Stimulated activated CD4-positive, alpha-beta T cell treated with anti-CD3 and anti-CD28 coated beads, Interleukin-4, amount 100 ng/mL, for 4 hours (primary cell): ENCODE results near the gene NDRG3.
"Not testable (repeated sequence)": the region's sequence is repeated elsewhere in the genome, so short reads cannot be mapped to it uniquely, and the experiment has no call there.

Source experiments
- DNase-seq, 2 experiments: peaks; one replicate each; pipeline ENCODE4 v3.0.0-alpha.2; 2020

NDRG3 gene

DNA sequence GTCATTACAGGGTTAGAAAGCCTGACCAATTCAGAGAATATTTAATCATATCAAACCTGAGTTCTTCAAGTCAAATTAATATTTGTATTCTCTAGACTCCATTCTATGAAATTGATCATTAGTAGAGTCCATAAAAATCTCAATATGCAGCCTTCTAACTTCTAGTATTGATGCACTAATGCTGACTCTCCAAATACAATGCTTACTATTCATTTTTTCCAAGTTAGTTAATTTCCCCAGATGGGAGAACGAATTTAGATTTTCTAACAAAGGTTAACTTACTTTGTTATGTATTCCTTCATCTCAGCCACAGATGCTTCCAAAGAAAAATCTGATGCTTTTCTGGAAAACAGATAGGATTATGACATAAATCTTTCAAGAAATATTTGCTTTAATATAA, 12.4 kb upstream of the NDRG3 start:
- DNase-seq: no peak

DNA sequence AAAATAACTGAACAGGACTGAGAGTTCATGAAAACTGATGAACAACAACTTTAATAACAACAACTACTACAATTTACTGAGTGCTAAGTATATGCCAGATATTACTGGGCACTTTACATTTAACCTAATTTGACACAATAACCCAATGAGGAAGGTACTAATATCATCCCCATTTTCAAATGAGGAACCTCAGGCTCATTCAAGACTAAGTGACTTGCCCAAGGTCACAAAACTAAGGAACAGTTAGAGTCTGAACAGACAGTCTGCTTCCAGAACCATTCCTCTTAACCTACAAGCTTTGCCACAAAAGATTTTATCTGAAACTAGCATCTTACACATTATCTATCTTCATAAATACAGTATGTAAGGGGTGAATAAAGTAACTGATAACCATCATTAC, 10.6 kb upstream of the NDRG3 start:
- no peak for DNase-seq

DNA sequence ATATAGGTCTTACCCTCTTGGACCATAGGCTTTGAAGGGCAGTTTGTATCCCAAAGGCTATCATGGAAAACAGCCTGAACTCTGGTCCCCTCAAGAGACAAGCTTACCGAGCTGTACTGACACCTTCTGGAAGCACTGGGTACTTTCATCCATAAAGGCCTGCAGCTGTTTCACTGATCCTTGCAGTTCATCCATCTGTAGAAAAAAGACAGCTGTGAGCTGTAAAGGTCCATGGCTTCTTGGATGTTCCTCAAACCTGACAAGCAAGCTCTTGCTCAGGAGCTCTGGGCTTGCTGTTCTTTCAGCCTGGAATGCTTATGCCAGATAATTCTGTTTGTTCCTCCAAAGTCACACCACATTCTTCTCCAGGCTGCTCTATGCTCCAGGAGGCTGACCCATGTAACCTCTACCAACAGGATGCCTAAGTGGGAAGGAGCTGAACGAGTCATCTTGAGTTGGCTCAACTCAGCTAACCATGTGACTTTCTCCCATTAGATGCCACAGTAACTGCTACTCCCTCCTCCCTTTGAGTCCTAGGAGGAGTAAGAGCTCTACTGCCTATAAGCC, 8.8 kb upstream of the NDRG3 start:
- DNase-seq: peak in 1 of 2 experiments; percentile 22

DNA sequence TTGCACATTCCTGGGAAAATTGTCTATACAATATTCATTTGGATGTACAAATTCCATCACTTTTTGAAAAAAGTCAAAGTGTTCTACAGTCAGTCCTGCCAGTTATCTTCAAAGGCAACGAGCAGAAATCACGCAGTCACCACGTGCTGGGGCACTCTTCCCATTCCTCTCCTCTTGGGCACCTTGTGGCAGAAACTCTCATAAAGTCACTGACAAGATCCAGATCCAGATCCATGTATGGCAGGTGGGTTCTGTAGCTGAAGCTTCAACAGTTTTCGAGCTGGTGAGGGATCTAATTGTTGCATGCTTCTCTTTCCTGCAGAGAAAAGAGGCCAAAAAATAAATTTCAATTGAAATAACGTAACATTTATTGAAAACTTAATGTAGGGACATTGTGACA, 6.7 kb upstream of the NDRG3 start:
- no peak for DNase-seq

DNA sequence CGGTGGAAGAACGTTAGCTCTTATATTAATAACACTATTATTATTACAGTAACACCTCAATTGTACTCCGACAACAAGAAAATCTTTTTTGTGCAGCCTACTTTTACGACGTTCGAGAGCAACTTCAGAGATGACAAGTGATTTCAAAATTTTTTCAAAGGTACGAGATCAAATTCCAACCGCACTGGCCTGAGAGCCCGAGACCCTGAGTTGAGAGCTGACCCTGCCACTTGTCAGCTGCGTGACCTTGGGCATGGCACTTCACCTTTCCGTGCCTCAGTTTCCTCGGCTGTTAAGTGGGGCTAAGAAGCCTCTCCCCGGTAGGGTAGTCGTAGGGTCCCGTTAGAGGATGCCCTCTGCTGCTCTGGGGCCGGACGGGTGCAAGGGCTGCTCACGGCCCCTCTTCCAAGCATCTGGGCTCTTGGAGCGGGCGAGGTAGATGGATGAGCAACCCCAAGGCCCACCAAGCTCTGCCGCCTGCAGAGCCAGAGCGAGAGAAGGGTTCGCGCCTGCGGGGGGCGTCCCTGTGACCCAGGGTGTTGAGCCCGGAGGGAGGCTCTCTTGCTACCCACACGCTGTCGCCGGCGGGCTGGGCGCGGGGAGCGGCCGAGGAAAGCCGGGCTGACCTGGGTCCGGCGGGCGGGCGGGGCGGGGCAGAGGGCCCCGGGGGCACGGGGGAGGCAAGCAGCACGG, 510 bp downstream of the NDRG3 start:
- peak in 1 of 2 experiments; percentile 30 for DNase-seq

DNA sequence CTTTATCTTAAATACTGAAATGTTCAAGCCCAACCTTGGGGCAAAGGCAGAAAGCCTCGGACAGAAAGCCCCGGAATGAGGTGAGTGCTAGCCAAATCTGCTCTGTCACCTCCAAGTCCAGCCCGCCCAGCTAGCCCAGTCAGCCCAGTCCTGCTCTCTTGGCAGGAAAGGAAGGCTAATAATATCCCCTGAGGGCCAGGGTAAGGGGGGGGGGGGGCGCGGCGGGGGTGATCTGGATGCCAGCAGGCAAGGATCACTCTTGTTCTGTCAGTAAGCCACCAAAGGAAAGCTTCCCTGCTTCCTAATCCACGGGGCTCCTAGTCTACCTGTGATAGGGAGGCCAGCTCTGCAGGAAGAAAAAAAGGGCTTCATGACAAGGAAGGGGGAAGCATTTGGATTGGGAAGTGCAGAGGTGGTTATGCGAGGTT, 1.1 kb downstream of the NDRG3 start:
- DNase-seq: no peak

DNA sequence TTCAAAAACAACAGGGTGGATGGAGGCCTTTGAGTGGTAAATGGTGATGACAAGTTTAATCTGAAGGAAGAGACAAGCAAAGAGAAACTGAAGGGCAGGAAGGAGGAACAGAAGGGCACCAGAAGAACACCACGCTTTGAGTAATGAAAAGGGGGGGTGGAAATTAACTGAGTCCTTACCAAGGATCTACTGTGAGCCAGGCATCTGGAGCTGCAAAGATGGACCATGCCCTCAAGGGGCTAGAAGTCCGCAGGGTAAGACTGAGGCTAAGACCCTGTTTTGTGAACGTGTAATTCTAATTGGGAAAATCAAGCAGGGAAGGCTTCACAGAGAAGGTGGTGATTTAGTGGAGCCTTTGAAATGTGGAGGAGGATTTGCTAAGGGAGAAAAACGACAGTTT, 1.6 kb downstream of the NDRG3 start:
- no peak for DNase-seq

DNA sequence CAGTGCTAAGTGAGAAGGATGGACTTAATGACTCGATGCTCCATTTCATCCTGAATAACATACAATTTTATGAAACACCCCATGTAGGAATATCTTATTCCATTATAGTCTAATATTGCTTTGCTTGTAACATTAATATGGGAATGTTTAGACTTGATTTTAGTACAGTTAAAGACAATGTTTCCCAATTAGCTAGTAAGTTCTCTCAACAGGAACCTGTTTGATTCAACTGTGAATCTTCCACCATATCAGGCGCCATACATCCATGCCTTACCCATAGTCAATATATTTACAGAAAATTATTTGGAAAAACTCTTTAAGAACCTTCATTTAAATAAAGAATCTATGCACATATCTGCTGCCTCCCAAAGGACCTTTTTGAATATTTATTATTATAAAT, 3.3 kb downstream of the NDRG3 start:
- no peak for DNase-seq

DNA sequence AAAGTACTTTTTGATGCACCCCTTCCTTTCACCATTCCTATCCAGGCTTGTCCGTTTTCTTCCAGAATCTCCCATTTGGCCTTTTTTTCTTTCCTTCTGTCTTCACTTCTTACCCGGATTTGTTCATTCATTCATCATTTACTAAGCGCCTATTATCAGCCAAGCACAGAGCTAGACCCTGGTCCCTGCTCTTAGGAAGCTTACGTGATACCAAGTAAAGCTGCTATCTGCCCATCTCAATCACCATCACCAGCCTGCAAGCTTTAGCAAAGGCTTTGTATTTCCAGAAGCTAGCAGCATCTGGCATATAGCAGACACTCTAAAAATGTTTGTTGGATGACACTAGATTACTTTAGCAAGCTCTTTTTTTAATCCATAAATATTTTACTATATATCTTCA, 4.8 kb downstream of the NDRG3 start:
- no peak for DNase-seq

DNA sequence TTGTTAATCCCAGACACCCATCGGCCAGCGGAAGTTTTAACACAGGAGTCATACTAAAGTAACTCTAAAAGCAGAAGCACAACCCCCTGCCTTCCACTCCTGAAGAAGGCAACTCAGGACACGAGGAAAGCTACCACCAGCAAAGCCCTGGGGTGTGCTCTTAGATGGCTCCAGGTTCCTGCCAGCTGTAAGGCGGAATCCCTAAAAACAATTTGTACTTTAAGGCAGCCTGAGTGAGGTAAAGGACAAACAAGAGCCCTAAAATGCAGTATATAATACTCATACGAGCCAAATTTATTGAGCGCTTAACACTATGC, 8.7 kb downstream of the NDRG3 start:
- no peak for DNase-seq

DNA sequence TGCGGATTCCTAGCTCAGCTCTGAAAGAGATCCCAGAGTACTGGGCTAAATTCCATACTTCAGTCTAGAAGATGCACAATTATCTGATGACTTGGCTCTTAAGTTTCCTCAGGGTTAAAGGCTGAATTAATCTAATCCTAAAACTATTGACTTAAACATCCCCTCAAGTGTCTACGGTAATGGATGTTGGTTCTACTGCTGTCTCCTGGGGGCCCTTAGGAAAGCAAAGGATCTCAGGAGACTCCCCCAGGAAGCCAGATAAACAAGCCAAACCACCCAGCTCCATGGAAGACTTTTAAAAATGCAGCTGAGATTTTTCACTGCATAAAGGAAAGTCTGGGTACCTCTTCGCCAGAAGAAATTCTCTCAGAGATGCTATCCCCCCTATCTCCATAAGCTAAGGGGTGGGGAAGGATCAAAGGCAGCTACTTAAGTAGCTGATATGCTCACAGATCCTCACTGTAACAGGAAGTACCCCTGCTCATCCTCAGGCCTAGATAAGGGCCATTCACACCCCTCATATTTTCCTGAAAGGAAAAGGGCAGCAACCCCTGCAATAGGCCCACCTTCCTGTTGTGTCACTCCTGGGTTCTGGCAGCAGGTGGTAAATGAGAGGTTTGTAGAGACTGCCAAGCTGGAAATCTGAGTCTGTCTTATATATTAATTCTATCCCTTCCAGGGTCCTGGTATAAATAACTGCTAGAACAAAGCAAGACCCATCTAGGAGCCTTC, 9.3 kb downstream of the NDRG3 start:
- DNase-seq: no peak

DNA sequence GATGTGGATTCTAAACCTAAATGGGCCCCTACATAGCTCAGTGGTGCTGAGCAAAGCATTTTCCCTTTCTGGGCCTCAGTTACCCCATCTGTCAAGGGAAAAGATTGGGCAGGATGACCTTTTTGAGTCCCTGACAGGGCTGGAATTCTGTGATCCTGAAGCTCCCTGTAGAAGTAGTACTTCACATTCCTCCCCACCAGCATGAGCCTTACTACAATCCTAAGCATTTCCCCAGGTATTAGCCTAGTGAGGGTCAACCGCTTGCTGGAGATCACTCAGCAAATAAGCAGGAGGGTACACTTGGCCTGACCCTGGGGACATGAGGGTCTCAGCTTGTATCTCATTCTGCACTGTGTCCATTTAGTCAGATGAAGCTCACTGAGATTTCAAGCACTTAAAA, 13.4 kb downstream of the NDRG3 start:
- DNase-seq: no peak

DNA sequence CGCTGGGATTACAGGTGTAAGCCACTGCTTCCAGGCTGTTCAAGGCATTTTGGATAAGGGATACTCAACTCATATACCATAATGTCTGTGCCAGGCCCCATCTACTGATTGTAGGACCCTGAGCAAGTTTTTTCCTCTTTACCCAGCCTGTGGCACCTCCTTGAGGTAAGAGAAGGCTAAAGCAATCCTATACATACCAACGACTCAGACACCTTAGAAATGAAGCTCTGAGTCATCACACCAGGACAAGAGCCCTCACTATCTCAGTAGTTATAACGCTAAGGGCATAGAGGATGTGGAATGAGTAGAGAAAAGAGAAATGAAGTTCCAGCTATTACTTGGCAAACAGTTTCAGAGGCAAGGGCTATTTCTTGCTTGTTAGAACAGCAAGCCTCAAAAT, 16.9 kb downstream of the NDRG3 start:
- DNase-seq: no peak

DNA sequence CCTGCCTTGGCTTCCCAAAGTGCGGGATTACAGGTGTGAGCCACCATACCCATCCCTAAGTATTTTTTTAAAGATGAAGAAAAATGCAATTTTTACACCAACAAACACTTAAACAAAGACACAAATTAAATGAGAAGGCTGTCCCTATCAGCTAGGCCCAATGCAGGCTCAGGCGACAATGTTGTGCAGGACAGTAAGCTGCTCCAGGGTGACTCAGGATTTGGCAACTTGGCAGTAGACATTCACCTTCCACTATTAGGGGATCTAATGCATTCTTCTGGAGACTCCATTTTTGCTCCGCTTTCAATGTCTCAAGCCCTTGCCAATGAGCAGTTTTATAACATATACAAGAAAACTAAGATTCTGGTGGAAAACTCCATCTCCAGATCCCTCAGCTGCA, 19.7 kb downstream of the NDRG3 start:
- DNase-seq: no peak

DNA sequence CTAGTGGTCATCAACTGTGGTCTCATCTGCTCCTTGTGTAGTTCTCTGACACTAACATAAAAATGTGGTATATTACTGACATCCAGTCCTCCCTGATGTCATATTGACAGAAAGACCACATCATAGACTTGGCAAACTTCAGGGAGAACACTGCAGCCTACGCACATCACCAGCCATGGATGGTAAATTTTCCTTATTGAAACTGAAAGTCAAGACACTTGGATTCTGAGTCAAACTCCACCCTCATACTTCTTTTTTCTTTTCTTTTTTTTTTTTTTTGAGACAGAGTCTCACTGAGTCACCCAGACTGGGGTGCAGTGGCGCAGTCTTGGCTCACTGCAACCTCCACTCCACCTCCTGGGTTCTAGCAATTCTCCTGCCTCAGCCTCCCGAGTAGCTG, 25.4 kb downstream of the NDRG3 start:
- peak in 1 of 2 experiments; percentile 26 for DNase-seq

DNA sequence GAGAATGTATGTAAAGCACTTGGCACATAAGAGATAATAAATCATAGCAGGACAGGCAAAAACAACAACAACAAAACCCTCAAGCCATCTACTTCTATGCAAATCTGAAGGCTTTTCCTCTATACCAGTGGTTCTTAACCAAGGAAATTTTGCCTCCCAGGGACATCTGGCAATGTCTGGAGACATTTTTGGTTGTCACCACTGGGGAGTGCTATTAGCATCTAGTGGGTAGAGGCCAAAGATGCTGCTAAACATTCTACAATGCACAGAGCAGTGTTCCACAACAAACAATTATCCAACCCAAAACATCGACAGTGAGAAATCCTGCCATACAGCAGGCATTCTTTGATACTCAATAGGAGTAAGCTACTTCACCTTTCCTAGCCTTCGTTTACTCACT, 28.2 kb downstream of the NDRG3 start:
- no peak for DNase-seq

DNA sequence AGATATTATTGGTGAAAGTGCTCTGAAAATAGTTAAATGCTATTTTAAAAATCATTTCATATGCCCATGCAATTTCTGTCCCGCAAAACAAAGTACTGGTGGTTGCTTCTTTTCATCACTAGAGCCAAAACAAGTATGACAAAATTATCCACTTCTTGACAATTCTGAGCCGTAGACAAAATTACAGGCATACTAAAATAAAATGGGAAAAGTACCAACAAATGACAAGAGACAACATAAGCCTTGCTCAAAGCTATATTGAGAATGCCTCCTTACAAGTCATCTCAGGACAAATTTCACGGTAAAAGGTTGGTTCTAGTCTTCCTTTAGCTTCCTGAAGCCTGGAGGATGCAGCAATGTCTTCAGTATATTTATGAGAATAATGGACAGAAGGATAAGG, 28.9 kb downstream of the NDRG3 start:
- no peak for DNase-seq

DNA sequence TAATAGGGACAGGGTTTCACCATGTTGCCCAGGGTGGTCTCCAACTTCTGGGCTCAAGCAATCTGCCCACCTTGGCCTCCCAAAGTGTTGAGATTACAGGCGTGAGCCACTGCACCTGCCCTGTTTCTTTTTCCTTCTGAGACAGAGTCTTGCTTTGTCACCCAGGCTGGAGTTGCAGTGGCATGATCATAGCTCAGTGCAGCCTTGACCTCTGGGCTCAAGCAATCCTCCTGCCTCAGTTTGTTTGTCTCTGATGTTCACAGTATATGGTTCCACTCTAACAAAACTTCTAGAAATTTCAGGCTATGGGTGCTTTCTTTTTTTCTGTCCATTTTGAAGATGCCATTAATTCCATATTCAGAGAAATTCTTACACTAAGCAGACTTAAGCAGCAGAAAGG, 33.1 kb downstream of the NDRG3 start:
- DNase-seq: no peak

DNA sequence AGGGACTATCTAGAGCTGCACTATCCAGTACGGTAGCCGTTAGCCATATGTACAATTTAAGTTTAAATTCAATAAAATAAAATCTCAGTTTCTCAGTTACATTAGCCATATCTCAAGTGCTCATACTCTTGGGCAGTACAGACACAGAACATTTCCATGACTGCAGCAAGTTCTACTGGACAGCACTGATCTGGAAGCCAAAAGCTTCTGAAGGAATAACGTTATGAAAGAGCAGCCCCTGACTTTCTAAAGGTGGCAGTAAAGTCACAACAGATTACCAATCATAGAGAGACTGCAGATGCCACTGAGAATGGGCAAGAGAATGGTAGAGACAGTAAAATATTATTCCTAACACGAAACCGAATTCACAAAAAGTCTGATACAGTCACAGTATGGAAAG, 36.8 kb downstream of the NDRG3 start:
- DNase-seq: no peak

DNA sequence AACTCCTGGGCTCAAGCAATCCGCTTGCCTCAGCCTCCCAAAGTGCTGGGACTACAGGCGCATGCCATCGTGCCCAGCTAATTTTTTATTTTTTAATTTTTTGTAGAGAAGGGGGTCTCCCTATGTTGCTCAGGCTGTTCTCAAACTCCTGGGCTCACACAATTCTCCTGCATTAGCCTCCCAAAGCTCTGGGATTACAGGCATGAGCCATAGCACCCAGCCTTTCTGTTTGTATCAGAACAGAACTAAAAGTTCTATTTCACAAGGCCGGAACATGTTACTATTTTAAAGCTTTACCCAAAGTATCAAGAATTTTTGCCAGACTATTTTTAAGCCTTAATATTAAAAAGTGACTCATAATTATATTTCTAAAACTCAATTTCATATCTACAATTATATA, 42.4 kb downstream of the NDRG3 start:
- DNase-seq: no peak

DNA sequence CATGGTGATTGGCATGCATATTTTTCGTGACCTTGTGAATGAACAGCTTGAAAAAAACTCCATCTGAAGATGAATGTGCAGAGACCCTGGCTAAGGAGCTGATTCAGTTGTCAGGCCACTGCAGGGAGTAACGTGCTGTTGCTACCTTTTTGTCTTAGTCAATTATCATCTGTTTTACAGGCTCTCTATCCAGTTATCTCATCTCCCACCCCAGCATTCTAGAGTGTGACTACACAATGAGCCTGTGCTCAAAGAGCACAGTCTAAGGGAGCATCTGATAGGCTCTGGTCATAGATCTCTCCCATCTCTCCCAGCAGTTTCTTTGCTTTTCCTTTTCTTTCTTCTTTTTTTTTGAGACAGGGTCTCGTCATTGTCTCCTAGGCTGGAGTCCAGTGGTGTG, 45.5 kb downstream of the NDRG3 start:
- DNase-seq: no peak

DNA sequence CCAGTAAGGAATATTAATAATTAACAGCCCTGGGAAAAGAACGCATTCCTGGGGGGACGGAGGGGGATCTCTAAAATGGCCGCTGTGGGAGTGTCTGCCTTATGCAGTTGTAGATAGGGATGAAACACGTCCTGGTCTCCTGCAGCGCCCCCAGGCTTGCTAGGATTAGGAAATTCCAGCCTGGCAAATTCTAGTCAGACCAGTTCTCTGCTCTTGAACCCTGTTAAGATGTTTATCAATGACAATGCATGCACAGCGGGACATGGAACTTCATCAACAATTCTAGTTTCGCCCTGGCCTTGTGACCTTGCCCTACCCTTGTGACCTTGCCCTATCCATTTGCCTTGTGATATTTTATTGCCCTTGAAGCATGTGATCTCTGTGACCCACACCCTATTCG, 50.4 kb downstream of the NDRG3 start:
- DNase-seq: not testable (repeated sequence)

DNA sequence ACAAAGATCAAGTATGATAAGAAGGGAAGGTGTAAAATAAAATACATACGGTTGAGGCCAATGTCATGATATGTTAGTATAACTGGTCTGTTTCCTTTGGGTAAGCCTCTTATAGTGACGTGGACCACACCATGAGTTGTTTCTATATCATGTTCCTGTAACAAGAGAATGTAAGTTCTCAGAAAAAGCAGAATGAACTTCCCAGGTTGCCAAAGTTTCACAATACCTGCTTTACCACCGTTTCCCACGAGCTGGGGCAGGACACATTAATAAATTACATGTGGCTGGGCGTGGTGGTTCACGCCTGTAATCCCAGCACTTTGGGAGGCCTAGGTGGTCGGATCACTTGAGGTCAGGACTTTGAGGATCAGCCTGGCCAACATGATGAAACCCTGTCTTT, 57.3 kb downstream of the NDRG3 start:
- no peak for DNase-seq

DNA sequence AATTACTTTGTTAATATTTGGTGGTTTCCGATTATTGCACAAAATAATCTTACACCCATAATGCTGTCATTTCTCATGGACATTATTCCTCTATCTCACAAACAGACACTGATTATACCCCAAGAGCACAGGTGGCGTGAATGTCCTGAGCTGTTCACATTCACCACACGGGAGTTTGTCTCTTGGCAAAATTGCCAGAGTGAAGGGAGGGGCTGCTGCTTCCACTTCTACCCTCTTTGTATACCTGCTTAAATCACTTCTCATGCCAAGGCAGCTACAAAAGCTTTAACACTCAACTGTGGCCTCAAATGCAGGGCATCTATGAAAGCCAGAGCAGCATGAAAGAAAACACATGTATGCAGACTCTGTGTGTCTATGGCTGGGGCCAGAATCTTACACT, 58.0 kb downstream of the NDRG3 start:
- no peak for DNase-seq

DNA sequence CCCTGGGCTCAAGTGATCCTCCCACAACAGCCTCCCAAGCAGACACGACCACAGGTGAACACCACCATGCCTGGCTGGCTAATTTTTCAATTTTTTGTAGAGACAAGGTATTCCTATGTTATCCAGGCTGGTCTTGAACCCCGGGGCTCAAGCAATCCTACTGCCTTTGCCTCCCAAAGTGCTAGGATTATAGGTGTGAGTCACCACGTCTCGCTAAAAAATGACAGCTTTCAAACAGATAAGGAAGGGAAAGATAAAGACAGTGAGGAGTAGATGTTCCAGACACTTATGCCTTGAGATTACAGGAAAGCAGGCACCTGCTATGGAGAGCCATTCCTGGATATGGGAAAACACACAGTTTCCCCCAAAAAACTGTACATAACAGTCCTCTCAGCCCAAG, 58.9 kb downstream of the NDRG3 start:
- DNase-seq: no peak
